Activated T-cell treated with anti-CD3 and anti-CD28 coated beads for 48 hours (primary cell): ENCODE results near the gene MAPK8IP1.
"Not testable (repeated sequence)": the region's sequence is repeated elsewhere in the genome, so short reads cannot be mapped to it uniquely, and the experiment has no call there.

Experiments used
- DNase-seq: peaks from one replicate; pipeline ENCODE4 v3.0.0-alpha.2; 2020; ENCODE audit warnings: low read depth

MAPK8IP1 gene

DNA sequence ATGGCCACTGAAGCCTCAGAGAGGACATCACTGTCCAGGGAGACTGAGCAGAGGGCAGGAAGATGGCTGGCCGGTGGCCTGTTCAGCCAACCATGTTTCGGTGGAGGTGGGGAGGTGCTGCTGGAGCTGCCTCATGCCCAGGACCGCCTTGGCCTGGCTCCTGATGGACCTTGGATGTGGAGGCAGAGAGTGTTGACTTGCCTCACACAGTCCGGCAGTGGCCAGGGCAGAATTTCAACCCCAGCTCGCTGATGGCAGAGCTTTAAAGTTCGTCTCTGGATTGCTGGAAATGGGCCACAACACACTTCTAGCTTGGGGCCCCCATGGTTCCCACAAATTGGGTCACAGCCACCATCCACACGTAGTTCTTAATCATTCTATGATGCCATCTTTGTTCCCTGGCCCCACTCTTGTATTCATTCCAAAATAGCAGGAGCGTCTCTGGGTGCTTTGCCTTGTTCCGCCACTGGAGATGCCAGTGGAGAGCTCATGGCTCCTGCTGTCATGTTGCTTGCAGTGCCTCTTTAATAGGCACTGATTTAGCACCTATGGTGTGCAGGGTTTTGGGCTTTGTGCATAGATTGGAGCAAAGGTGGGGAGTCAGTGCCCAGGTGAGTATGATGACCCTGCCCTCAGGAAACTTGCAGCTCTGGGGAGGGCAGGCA lies 5.6 kb downstream of the MAPK8IP1 start:
- DNase-seq, result no peak

DNA sequence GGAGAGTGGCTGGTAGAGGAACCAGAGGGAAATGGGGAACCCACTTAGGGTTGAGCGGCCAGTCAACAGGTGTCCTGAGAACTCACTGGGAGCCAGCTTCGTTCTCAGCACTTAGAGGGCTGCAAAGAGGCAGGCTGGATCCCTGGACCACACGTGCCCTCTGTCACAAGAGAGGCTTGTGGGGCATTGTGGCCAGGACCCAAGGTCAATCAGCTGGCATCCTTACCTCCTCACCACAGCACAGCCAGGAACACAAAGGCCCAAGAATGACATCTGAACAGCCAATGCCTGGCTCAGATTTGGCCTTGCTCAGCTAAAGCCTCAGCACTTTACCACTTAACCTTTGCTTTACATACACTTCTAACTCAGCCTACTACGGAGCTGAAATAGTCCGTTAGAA lies 7.4 kb downstream of the MAPK8IP1 start:
- no peak for DNase-seq

DNA sequence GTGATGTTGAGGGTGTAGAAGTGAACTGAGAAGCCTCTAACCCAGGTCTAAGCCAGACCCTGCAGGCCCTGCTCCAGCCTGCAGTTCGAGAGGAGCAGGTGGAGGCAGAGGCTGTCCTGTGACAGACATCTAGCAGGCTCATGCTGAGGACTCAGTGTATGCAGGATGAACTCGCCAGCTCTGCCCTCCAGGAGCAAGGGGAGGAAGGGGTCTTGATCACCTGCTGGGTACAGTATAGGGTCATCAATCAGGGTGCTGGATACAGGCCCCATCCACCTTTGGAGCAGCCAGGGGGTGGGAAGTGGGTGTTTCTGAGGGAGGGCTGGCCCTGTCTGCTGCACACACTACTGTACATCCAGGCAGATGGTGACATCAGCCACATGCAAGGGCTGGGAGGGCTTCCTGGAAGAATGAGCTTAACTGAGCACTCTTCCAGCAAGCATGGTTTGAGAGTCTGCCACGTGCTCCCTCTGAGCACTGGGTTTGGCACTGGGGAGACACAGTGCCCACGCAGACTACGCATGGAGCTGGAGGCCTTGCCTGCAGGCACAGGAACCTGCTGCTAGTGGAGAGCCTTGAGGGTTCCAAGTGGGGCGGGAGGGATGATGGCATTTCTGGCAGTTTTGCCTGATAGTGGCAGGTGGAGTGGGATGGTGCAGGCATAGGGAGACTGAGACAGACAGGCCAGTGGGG lies 9.2 kb downstream of the MAPK8IP1 start:
- DNase-seq, result no peak

DNA sequence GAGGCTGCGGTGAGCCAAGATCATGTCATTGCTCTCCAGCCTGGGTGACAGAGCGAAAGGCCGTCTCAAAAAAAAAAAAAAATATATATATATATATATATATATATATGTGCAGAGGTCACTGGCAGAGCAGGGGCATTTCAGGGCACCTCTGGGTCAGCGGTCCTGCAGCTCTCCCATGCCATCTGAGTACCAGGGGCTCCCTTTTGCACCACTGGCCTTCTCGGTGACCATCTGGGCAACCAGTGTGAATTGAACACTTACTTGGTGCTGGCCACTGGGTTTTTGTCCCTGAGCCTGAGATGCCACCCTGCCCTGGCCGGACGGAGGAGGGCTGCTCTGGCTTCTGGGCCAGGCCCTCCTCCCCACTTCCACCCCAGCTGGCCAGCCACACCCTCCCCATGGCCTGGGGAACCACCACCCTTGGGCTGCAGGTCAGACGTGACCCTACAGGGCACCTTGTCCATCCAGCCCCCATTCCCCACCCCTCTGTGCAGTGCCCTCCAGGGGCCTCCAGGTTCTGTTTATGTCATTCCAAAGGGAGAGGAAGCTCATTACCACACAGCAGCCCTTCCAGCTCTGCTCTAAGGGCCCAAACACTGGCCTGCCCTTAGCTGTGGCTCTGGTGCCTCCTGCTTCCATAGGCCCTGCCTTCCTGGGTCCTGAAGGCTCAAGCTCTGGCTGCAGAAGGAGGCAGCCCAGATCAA lies 10.3 kb downstream of the MAPK8IP1 start:
- no peak for DNase-seq

DNA sequence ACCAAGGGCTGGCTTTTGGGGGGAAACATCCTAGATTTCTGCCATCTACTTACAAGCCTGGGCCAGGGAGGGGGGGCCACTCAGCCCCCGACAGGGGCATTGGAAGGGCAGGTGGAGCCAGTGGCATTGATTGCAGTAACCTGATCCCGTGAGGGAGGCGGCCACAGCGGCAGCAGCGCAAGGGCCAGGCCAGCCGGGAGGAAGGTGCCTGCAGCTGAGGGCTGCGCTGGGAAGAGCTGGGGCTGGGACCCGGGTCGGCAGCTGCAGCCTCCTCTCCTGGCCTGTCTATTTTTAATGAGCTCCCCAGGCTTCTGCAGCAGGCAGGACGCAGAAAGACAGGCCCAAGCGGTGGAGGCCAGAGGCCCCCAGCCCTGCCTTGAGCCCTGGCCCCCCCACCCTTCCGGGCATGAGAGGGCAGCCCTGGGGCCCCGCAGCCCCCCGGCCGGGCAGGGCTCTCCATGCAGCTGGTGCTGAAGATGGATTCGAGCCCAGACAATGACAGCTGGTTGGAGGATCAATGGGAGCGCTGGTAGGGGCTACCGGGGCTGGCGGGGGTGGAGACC lies 11.1 kb downstream of the MAPK8IP1 start:
- DNase-seq, result no peak

DNA sequence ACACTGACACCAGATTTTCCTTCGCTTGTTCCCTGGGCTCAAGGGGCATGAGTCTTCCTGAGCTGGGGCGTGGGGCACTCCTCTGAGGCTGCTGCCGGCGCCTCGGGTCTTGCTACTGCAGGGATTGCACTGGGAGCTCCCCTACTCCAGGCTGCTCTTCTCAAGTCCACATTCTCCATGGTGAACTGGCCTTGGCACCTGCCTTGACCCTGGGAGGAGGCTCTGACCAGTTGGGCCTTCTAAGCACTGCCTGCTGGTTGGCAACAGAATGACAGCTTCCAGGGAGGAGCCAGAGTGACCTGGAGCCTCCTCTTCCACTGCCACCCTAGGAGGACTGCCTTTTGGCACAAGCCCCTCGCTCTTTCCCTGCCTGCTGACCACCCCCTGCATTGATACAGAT lies 12.1 kb downstream of the MAPK8IP1 start:
- no peak for DNase-seq

DNA sequence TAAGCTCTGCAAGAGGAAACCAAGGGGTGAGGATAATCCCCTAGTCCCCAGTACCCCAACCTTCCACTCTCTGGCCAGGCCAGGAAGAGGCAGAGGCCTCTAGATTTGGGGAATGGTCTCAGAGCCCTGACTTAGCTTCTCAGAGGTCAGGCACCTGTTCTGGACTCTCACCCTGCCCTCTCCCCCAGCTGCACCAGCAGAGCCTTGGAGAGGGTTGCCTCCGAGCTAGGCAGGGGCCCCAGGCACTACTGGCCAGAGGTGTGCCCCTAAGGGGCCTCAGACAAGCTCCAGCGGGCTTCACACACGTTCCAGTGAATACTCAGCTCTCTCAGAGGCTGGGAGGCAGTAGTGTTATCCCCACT lies 13.6 kb downstream of the MAPK8IP1 start:
- no peak for DNase-seq

DNA sequence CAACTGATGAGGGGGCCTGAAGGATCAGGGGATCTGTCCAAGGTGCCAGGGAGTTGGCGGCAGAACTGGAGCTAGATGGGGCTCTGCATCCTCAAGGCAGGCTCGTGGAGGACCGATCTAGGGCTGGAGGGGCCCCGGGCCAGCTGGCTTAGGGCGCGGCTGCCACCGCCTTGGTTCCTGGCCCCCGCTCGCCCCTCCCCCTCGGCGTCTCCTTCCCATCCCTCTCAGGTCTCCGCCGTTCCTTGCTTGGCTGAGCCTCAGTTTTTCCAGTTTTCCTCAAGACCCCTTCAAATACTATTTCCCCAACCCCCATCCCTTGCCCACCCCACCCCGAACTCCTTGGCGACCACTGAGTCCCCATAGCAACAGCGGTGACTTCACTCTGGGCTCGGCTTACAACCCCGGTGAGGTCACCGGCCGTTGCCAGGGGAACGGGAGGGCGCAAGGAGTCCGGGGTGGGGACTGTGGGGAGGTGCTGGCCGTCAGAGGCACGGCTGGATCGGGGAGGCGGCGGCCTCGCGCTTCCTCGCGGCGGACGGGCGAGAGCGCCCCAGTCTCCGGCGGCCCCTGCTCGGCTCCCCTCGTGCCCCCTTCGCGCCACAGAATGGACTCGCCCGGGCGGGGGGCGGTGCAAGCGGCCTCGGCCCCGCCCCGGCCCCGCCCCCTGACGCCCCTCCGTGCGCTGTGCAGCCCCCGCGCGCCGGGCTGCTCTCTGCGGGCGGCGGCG lies 14.2 kb downstream of the MAPK8IP1 start:
- DNase-seq, result peak; percentile 63

DNA sequence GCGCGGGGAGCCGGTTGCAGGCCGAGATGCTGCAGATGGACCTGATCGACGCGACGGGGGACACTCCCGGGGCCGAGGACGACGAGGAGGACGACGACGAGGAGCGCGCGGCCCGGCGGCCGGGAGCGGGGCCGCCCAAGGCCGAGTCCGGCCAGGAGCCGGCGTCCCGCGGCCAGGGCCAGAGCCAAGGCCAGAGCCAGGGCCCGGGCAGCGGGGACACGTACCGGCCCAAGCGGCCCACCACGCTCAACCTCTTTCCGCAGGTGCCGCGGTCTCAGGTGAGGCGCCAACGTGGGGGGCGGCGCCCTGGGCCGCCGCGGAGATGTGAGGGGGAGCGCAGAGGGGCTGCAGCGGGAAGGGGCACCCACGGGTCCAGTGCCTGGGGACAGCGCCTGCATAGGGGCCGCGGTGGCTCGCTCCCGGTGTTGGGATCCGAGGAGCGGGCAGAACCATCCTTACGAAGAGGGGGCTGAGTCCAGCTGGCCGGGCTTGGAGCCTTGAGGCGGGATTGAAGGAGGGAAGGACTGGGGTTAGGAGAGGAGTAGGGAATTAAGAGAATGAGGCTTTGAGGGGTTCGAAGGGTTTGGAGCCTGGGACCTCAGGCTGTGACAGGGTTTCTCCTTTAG lies 14.8 kb downstream of the MAPK8IP1 start:
- DNase-seq, result not testable (repeated sequence)

DNA sequence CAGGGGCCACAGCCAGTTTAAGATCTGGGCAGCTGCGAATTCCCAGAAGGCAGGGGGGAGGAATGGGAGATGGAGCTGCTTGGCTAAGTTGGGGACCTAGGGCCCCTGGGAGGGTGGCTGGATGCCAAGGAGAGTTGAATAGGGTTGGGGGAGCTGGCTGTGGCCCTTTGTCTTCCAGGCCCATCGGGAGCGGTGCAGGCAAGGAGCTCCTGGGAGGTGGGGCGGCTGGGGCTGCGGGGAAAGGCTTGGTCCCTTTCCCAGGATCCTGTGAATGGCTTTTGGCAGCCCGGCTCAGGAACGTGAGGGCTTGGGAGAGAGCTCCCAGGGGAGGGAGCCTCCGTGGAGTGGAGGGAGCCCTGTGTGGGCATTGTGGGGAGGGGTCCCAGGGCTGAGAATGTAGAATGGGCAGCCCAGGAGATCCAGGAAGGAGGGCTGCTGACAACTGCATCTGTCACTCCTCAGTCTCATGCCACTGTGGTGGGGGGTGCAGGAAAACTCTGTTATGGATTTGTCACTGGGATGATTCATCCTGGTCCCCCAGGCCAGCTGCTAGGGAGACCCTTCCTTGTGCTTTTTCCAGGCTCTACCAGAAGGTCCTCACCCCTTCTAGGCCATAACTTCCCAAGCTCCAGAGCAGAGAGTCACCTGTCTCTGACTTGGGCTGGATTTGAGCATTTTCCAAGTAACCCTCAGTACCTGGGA lies 15.6 kb downstream of the MAPK8IP1 start:
- DNase-seq, result no peak

DNA sequence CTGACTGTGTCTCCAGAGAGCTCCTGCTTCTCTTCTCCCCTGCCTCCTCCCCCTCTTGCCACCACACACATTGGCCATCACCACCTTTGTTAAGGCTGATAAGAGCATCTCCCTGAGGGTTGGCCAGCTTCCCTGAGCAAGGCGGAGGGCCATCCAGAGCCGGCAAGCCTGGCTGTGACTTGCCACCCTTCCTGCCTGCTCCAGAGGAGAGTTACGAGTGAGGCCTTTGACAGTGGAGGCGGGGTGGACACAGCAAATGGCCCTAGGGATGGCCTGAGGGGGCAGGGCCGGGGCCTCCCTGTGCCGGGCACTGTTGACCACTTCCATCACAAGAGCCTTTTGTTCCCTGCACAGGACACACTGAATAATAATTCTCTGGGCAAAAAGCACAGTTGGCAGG lies 16.2 kb downstream of the MAPK8IP1 start:
- no peak for DNase-seq

DNA sequence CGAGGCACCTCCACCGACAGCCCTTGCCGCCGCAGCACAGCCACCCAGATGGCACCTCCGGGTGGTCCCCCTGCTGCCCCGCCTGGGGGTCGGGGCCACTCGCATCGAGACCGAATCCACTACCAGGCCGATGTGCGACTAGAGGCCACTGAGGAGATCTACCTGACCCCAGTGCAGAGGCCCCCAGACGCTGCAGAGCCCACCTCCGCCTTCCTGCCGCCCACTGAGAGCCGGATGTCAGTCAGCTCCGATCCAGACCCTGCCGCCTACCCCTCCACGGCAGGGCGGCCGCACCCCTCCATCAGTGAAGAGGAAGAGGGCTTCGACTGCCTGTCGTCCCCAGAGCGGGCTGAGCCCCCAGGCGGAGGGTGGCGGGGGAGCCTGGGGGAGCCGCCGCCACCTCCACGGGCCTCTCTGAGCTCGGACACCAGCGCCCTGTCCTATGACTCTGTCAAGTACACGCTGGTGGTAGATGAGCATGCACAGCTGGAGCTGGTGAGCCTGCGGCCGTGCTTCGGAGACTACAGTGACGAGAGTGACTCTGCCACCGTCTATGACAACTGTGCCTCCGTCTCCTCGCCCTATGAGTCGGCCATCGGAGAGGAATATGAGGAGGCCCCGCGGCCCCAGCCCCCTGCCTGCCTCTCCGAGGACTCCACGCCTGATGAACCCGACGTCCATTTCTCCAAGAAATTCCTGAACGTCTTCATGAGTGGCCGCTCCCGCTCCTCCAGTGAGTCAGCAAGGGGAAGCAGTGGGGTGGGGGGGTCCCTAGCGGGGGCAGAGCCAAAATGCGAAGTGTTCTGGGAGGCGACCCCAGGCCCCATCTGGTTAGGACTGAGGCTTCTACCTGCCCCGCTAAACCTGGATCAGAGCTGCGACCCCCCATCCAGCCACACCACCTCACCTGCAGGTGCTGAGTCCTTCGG lies 17.3 kb downstream of the MAPK8IP1 start:
- DNase-seq, result no peak

DNA sequence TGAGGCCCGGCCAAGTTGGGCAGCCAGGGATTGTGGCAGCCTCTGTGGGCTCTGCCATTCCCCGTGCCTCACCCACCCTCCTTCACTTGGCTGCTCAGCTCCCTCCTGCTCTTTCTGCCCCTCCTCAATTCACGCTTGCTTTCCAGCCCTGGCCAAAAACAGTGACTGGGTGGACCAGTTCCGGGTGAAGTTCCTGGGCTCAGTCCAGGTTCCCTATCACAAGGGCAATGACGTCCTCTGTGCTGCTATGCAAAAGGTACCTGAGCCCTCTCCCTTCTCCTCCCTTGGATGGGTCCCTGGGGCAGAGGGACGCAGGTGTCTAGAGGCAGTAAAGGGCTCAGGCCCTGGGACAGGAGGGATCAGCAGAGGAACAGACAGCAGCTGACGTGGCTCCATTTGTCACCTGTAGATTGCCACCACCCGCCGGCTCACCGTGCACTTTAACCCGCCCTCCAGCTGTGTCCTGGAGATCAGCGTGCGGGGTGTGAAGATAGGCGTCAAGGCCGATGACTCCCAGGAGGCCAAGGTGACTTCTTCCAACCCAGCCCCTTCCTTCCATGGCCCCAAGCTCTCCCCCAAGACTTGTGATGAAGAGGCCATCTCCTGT lies 19.0 kb downstream of the MAPK8IP1 start:
- DNase-seq, result no peak

DNA sequence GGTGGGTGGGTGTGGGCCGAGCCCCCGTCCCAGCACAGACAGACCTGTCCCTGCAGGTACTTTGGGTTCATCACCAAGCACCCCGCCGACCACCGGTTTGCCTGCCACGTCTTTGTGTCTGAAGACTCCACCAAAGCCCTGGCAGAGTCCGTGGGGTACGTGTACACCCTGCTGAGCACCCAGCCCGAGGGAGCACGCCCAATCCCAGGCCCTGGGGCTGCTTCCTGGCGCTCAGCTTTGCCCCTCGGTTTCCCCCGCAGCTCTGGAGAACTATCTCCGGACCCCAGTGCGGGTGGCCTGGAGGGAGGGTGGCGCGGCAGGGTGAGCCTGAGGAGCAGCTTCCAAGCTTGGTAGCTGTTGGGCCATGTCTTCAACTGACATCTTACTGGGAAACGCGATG lies 19.6 kb downstream of the MAPK8IP1 start:
- DNase-seq, result no peak

DNA sequence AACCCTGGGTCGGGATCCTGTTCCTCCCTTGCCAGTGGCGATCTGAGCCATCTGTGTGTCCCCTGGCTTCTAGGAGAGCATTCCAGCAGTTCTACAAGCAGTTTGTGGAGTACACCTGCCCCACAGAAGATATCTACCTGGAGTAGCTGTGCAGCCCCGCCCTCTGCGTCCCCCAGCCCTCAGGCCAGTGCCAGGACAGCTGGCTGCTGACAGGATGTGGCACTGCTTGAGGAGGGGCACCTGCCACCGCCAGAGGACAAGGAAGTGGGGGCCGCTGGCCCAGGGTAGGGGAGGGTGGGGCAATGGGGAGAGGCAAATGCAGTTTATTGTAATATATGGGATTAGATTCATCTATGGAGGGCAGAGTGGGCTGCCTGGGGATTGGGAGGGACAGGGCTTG lies 20.1 kb downstream of the MAPK8IP1 start:
- DNase-seq, result not testable (repeated sequence)

DNA sequence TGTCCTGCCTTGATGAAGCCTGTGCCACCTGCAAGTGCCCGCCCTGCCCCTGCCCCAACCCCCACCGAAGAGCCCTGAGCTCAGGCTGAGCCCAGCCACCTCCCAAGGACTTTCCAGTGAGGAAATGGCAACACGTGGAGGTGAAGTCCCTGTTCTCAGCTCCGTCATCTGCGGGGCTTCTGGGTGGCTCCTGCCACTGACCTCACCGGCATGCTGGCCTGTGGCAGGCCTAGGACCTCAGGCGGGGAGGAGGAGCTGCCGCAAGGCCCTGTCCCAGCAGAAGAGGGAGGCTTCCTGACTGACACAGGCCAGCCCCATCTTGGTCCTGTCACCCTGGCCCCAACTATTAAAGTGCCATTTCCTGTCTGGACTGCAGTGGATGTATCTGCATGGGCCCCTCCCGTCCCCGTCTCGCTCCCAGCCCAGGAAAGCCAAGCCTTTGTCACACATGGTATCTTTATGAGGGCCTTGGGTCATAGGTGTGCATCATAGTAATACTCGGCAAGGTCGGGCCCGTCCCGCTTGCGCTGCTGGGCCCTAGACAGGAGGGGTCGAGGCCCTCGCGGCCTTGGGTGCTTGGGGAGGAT lies 20.7 kb downstream of the MAPK8IP1 start:
- DNase-seq, result no peak

DNA sequence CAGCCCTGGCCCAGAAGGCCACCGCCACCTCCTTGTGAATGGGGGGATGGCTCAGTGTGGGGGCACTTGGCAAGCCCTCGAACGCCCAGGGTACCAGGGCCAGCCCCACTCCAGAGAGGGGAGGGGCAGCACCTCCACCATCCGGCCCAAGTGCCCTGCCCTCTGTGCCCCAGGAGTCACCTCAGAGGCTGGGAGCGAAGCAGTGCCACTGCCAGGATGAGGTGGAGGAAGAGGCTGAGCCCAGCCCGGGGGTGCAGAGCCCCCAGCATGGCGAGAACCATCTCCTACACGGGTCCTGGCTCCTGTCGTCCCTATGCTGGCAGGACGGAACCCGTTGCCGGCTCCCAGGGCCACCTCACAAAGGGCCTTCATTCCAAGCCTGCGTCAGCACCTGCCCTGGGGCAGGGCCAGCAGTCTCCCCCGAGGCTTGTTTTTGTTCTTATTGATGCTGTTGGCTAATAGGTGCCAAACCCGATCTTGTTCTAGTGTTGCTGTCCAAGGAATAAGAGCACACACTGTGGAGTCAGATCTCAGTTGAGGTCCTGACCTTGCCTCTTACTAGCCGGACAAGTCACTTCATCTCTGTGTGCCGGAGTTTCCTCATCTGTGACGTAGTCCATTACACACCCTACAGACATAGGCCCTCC lies 21.6 kb downstream of the MAPK8IP1 start, which contains the start of gene FREY1:
Gene FREY1, minus strand, starts transcription at position 307 of the 647 bp plus-strand sequence. Its CDS starts 26 bp downstream, at position 281.
- no peak for DNase-seq

DNA sequence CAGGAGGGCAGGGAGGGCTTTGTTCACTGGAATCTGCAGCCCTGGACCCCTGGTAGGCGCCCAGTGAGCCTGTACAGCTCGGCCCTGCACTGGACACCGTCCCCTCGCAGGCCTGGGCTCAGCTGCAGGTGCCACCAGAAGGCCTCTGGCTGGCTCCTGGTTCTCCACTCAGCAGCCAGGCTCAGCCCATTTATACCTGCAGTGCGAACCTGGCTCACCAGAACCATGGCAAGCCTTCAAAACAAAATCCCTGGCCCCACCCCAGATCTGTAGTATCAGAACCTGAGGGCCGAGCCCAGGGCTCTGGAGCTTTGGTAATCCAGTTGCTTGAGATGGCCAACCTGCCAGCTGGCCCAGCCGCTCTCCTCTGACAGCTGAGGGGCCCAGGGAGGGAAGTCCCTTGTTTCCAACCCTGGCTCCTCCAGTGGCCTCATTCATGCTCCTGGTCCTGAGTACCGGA lies 22.5 kb downstream of the MAPK8IP1 start:
- no peak for DNase-seq
